HG03103 (cell line): ENCODE measurements around the gene EXOSC10.
"Not testable (repeated sequence)": the region's sequence is repeated elsewhere in the genome, so short reads cannot be mapped to it uniquely, and the experiment has no call there.

Source experiments
- ATAC-seq: cut with Tn5 transposase; IDR thresholded peaks from one replicate; pipeline ENCODE4 v1.9.1; 2021; ENCODE audit warnings: low read depth; ENCODE audit not compliant: unreplicated experiment

Gene EXOSC10

GRCh38 chr1:11063937-11064537 is 35.6 kb downstream of the EXOSC10 start:
- not testable (repeated sequence) for ATAC-seq

GRCh38 chr1:11062965-11063401 is 36.7 kb downstream of the EXOSC10 start:
- ATAC-seq = no peak

GRCh38 chr1:11061652-11062365 is 37.9 kb downstream of the EXOSC10 start:
- ATAC-seq = no peak

GRCh38 chr1:11059968-11060830 is 39.5 kb downstream of the EXOSC10 start, which contains the start of gene SRM:
Gene SRM (minus strand): TSS chr1:11060018. CDS start chr1:11059943, 75 bp downstream.
- ATAC-seq = peak; percentile 83

GRCh38 chr1:11059155-11059967 is 40.3 kb downstream of the EXOSC10 start:
- ATAC-seq = peak; percentile 17

GRCh38 chr1:11058595-11059154 is 41.0 kb downstream of the EXOSC10 start:
- ATAC-seq = no peak

GRCh38 chr1:11058026-11058425 is 41.6 kb downstream of the EXOSC10 start:
- no peak for ATAC-seq

GRCh38 chr1:11057477-11057876 is 42.2 kb downstream of the EXOSC10 start:
- no peak for ATAC-seq

- no peak for ATAC-seq
Measured at GRCh38 chr1:11056504-11056903, 43.2 kb downstream of the EXOSC10 start.

- no peak for ATAC-seq
Measured at GRCh38 chr1:11055676-11056075, 44.0 kb downstream of the EXOSC10 start.

GRCh38 chr1:11054666-11055065 is 45.0 kb downstream of the EXOSC10 start:
- ATAC-seq = no peak

GRCh38 chr1:11054181-11054580 is 45.5 kb downstream of the EXOSC10 start:
- ATAC-seq = no peak

- no peak for ATAC-seq
Measured at GRCh38 chr1:11053758-11054137, 45.9 kb downstream of the EXOSC10 start.

- ATAC-seq = no peak
Measured at GRCh38 chr1:11052839-11053757, 46.6 kb downstream of the EXOSC10 start.

GRCh38 chr1:11051781-11052511 is 47.7 kb downstream of the EXOSC10 start:
- ATAC-seq = no peak

- not testable (repeated sequence) for ATAC-seq
Measured at GRCh38 chr1:11051121-11051520, 48.5 kb downstream of the EXOSC10 start.

- no peak for ATAC-seq
Measured at GRCh38 chr1:11046625-11047365, 52.9 kb downstream of the EXOSC10 start, which contains the start of gene MASP2. Gene MASP2 (minus strand): TSS chr1:11047239. CDS start chr1:11047207, 32 bp downstream.

- ATAC-seq = no peak
Measured at GRCh38 chr1:11046270-11046566, 53.5 kb downstream of the EXOSC10 start.
